ENCODE results near the gene OR2T8.

DNA sequence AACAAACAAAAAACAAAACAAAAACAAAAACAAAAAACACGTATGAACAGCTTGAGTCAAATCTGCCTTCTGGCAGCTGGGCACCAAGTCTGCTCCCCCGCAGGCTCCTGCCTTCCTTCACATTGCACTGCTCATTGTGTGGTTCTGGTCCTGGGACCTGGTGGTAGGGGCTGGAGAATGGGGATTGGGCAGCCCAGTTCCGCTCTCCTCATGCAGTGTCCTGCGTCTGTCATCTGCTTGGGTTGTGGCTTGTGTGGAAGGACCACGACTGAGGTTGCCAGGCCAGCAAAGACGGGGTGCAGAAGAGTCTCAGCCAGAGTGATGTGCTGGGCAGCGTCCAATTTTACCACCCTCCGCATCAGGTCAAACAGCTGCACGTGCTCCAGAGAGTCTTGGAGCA lies 15.7 kb downstream of the OR2T8 start:
- TF ChIP-seq CEBPB (IDR thresholded peaks at IDR 0.05; ENCODE audit: low read depth, low read length) (no peak), POLR2A (IDR thresholded peaks at IDR 0.05; ENCODE audit: control extremely low read depth in 1 of 2, low read depth in 2 of 2, low read length in 2 of 2) (no peak), SP1 (IDR thresholded peaks at IDR 0.05; ENCODE audit: low read depth, low read length) (no peak), EZH2 (IDR thresholded peaks at IDR 0.05; ENCODE audit: low read depth, low read length, severe bottlenecking) (no peak), RFX5 (IDR thresholded peaks at IDR 0.05; ENCODE audit: borderline replicate concordance, low read depth, low read length) (no peak), TCF12 (IDR thresholded peaks at IDR 0.05; ENCODE audit: low read depth, low read length) (no peak), KDM1A (IDR thresholded peaks at IDR 0.05; ENCODE audit: borderline replicate concordance, low read length) (no peak), TEAD4 (IDR thresholded peaks at IDR 0.05; ENCODE audit: low read depth, low read length) (no peak)
- TF ChIP-seq, protein P1, sequence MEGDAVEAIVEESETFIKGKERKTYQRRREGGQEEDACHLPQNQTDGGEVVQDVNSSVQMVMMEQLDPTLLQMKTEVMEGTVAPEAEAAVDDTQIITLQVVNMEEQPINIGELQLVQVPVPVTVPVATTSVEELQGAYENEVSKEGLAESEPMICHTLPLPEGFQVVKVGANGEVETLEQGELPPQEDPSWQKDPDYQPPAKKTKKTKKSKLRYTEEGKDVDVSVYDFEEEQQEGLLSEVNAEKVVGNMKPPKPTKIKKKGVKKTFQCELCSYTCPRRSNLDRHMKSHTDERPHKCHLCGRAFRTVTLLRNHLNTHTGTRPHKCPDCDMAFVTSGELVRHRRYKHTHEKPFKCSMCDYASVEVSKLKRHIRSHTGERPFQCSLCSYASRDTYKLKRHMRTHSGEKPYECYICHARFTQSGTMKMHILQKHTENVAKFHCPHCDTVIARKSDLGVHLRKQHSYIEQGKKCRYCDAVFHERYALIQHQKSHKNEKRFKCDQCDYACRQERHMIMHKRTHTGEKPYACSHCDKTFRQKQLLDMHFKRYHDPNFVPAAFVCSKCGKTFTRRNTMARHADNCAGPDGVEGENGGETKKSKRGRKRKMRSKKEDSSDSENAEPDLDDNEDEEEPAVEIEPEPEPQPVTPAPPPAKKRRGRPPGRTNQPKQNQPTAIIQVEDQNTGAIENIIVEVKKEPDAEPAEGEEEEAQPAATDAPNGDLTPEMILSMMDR (IDR thresholded peaks at IDR 0.05; ENCODE audit: control extremely low read depth in 1 of 3, insufficient read depth in 1 of 3, low read depth in 1 of 3, low read length in 3 of 3) = no peak

Measured in H1 (cell line).